CD4-positive, alpha-beta T cell (primary cell): ENCODE data around the gene FAM76A. TPM values are rescaled to one million over a fixed set of nuclear protein-coding genes. Genes with fewer than 3 reads are reported as not detected.

Source experiments
- ATAC-seq: fragments of 200-7000 bp; cut with Tn5 transposase; one replicate; pipeline ENCODE4 v1.10.0; 2022; ENCODE audit warnings: mild to moderate bottlenecking; ENCODE audit not compliant: poor library complexity
- CTCF ChIA-PET: fragments of 350-600 bp; sonication (Branson Sonifier 250); formaldehyde crosslinking; loops from one replicate; lab custom pipeline; 2021; ENCODE audit warnings: antibody characterized with exemption, inconsistent platforms; lab: Charles Lee
- POLR2A ChIA-PET: fragments of 350-600 bp; sonication (Branson Sonifier 250); formaldehyde crosslinking; loops from one replicate; lab custom pipeline; 2021; ENCODE audit warnings: antibody characterized with exemption, inconsistent platforms; lab: Charles Lee
- DNase-seq, 14 experiments: peaks; one replicate each; pipeline ENCODE4 v3.0.0-alpha.2; 2013 to 2020; ENCODE audit warnings: mixed read lengths in 2 of 14
- H3K27ac ChIP-seq, 2 donors: one replicate each; pipeline versions ENCODE4 v1.5.1 to v1.7.0; 2013; ENCODE audit warnings: low read length in 2 of 2, low read depth in 1 of 2, mild to moderate bottlenecking in 1 of 2
- H3K27me3 ChIP-seq, 2 experiments: 1 replicate in 1 of 2; 2 replicates in 1 of 2; pipeline versions ENCODE4 v1.6.1 to v1.7.0; 2013; ENCODE audit warnings: low read length in 2 of 2, control low read depth in 1 of 2, mild to moderate bottlenecking in 1 of 2, moderate library complexity in 1 of 2; ENCODE audit not compliant: insufficient read depth in 2 of 2, control insufficient read depth in 1 of 2
- H3K36me3 ChIP-seq: one replicate; pipeline ENCODE4 v1.6.1; 2013; ENCODE audit warnings: low read length, control low read depth; ENCODE audit not compliant: insufficient read depth
- H3K4me1 ChIP-seq: one replicate; pipeline ENCODE4 v1.6.1; 2013; ENCODE audit warnings: low read length, control low read depth; ENCODE audit not compliant: insufficient read depth
- H3K4me3 ChIP-seq: one replicate; pipeline ENCODE4 v1.5.1; 2013; ENCODE audit warnings: mild to moderate bottlenecking, low read length, moderate library complexity
- H3K9me3 ChIP-seq, 2 experiments: 1 replicate in 1 of 2; 2 replicates in 1 of 2; pipeline versions ENCODE4 v1.6.1 to v1.7.0; 2013; ENCODE audit warnings: low read length in 2 of 2, mild to moderate bottlenecking in 2 of 2, control low read depth in 1 of 2, moderate library complexity in 1 of 2; ENCODE audit not compliant: control insufficient read depth in 1 of 2, insufficient read depth in 1 of 2
- H3K27ac Mint-ChIP-seq: one replicate; pipeline ENCODE4 v1.8.0; 2020; ENCODE audit warnings: mixed read lengths
- H3K27me3 Mint-ChIP-seq: one replicate; pipeline ENCODE4 v1.8.0; 2021; ENCODE audit warnings: mixed read lengths
- H3K36me3 Mint-ChIP-seq: one replicate; pipeline ENCODE4 v1.8.0; 2021; ENCODE audit warnings: low read depth, mixed read lengths
- H3K4me1 Mint-ChIP-seq: one replicate; pipeline ENCODE4 v1.8.0; 2021; ENCODE audit warnings: low read depth, mixed read lengths
- H3K4me3 Mint-ChIP-seq: one replicate; pipeline ENCODE4 v1.8.0; 2020; ENCODE audit warnings: mild to moderate bottlenecking, mixed read lengths
- H3K9me3 Mint-ChIP-seq: one replicate; pipeline ENCODE4 v1.8.0; 2020; ENCODE audit warnings: mixed read lengths
- CTCF ChIP-seq: fragments of 200-600 bp; IDR thresholded peaks from one replicate; pipeline ENCODE4 v1.8.0; 2022; ENCODE audit warnings: antibody characterized with exemption, mild to moderate bottlenecking
- intact Hi-C, 2 experiments: fragments of 100-400 bp; cut with DNase I in 1 of 2; cut with micrococcal nuclease in 1 of 2; formaldehyde crosslinking; loops; one replicate each; pipeline versions ENCODE4 v1.15.1 to v1.9.0; 2023 to 2025; cut with DNase I, micrococcal nuclease
- total RNA-seq, 174 experiments: library from RNA in 2 of 174; stranded (reverse) in 2 of 174; gene quantifications; one replicate each; pipeline ENCODE4 v1.2.3 and lab custom pipeline; 2021 to 2026

FAM76A gene
- total RNA-seq, 2 experiments from 2014 or later: 26.0 to 28.7 TPM

DNA sequence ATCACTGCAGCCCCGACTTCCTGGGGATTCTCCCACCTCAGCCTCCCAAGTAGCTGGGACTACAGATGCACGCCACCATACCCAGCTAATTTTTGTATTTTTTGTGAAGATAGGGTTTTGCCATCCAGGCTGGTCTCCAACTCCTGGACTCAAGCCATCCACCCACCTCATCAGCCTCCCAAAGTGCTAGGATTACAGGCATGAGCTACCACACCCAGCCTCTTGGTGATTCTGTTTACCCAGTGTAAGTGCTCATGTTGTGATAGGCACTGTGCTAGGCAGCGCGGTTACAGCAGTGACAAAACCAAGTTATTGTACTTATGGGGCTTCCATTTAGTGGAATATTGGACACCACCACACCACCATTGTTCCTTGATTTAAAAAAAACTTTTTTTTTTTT, 37.6 kb downstream of the FAM76A start:
- Mint-ChIP-seq H3K9me3 (no peaks in the 10 kb centered on the region), H3K4me1 (no peaks in the 10 kb centered on the region), H3K4me3 (no peak overlapping the region), H3K27ac (no peak overlapping the region), H3K27me3 (no peaks in the 10 kb centered on the region), H3K36me3 (peaks cover 27% of the 10 kb centered on the region)
- intact Hi-C loops: no loop called here
- no peak for TF ChIP-seq CTCF
- no peak overlapping the region for H3K27ac ChIP-seq
- peaks cover 30% of the 10 kb centered on the region for H3K36me3 ChIP-seq
- no peak for ATAC-seq
- H3K4me3 ChIP-seq: no peak overlapping the region
- no peak for DNase-seq
- ChIA-PET CTCF (no interaction called here), POLR2A (no interaction called here)
- H3K9me3 ChIP-seq: no peaks in the 10 kb centered on the region
- no peaks in the 10 kb centered on the region for H3K4me1 ChIP-seq
- H3K27me3 ChIP-seq: no peaks in the 10 kb centered on the region

GRCh38 chr1:27770293-27770830, 44.6 kb downstream of the FAM76A start:
- Histone ChIP-seq H3K4me1 (peaks cover 20% of the 10 kb centered on the region), H3K36me3 (no peaks in the 10 kb centered on the region), H3K4me3 (no peak overlapping the region), H3K9me3 (no peaks in the 10 kb centered on the region), H3K27me3 (no peaks in the 10 kb centered on the region), H3K27ac (no peak overlapping the region)
- H3K9me3 Mint-ChIP-seq: no peaks in the 10 kb centered on the region
- H3K36me3 Mint-ChIP-seq: peaks cover 5% of the 10 kb centered on the region
- TF ChIP-seq CTCF: no peak
- H3K4me1 Mint-ChIP-seq: peaks cover 16% of the 10 kb centered on the region
- no peak for ATAC-seq
- peak overlapping the region; percentile 17 for H3K27ac Mint-ChIP-seq
- CTCF ChIA-PET: interaction anchor here (0.6 to 3.0 kb wide), 2 partner anchors 101 to 1165 kb away, joined by 3 to 13 read pairs; no protein-coding TSS in a partner anchor
- POLR2A ChIA-PET: no interaction called here
- H3K27me3 Mint-ChIP-seq: no peaks in the 10 kb centered on the region
- intact Hi-C loops: loop anchor here (5.0 to 10.0 kb wide), 3 partner anchors 43 to 776 kb away; partner anchors contain the start of genes FAM76A (in 1 of the 2), IFI6 (in 1 of the 2) and TRNP1 (in 1 of the 2)
- peak overlapping the region; percentile 7 for H3K4me3 Mint-ChIP-seq
- no peak for DNase-seq

DNA sequence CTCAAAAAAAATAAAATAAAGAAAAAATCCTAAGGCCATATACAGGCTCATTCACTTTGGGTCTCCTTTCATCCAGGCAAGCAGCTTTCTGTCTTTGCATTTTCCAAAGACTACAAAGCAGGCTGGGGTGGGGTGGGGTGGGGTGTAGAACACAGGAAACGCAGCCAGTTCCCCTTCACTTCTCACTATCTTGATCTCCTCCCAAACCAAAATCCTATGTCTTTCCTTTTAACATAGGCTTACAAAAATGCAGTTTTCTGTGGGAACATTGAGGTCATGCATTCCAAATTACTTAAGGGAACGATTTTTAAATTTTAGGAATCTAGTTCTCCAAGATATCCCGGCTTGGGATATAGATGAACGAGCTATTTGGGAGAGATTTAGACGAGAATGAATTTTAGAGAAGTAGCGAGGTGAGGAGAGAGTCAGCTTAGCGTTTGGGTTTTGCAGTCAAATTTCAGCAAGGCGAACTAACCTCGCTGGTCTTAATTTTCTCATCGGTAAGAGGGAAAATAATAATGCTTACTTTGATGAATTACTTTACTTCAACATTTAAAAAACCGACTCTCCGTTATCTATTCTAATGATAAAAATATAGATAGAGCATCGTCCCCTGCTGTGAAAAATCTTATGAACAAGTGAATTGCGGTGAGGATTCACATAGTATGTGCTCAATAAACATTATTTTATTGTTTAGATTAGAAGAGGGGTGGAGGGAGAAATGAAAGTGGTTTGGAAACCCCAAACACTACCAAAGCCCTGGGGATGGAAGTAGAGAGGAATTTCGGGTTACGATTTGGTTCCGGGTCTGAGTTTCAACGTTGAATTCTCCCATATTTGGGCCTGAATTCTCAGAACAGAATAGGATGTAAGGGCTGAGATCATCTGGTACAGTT, 46.5 kb downstream of the FAM76A start:
- Histone ChIP-seq H3K9me3 (no peaks in the 10 kb centered on the region), H3K4me3 (peak overlapping the region; percentile 72), H3K27ac (peak overlapping the region; percentile 86 to 91), H3K27me3 (no peaks in the 10 kb centered on the region), H3K4me1 (peaks cover 22% of the 10 kb centered on the region), H3K36me3 (no peaks in the 10 kb centered on the region)
- no peaks in the 10 kb centered on the region for H3K27me3 Mint-ChIP-seq
- H3K4me1 Mint-ChIP-seq: peaks cover 29% of the 10 kb centered on the region
- peaks cover 12% of the 10 kb centered on the region for H3K36me3 Mint-ChIP-seq
- POLR2A ChIA-PET: interaction anchor here (0.6 to 2.8 kb wide), 20 partner anchors 8 to 871 kb away, joined by 3 to 58 read pairs (median 4); partner anchors contain the start of genes FAM76A, IFI6, PPP1R8 and XKR8
- ATAC-seq (no peak), DNase-seq (peak in 4 of 14 experiments; percentile 3 to 20 (median 18))
- CTCF ChIA-PET: interaction anchor here (1.0 to 3.0 kb wide), 3 partner anchors 47 to 102 kb away, joined by 5 to 13 read pairs (median 5); partner anchors contain the start of gene FAM76A
- no peak for TF ChIP-seq CTCF
- H3K9me3 Mint-ChIP-seq: no peaks in the 10 kb centered on the region
- H3K27ac Mint-ChIP-seq: peak overlapping the region; percentile 93
- intact Hi-C loops: loop anchor here (1.0 to 10.0 kb wide), 6 partner anchors 45 to 777 kb away; partner anchors contain the start of genes FAM76A (in 2 of the 2), IFI6 (in 2 of the 2), PPP1R8 (in 1 of the 2) and TRNP1 (in 1 of the 2)
- peak overlapping the region; percentile 91 for H3K4me3 Mint-ChIP-seq
